Activated CD8-positive, alpha-beta memory T cell treated with anti-CD3 and anti-CD28 coated beads, Interleukin-2, amount 50 U/mL, for 1 hour (primary cell): ENCODE results near the gene TAF8.
A peak's percentile ranks its signal among the peaks of the same experiment; 100 is the strongest.

Source experiments
- DNase-seq: peaks from one replicate; pipeline ENCODE4 v3.0.0-alpha.2; 2020; ENCODE audit errors: extremely low read depth

Gene TAF8

GRCh38 chr6:42095776-42096541 lies 45.6 kb downstream of the TAF8 start:
- no peak for DNase-seq

- DNase-seq, result no peak
Measured at GRCh38 chr6:42099340-42100028, 49.2 kb downstream of the TAF8 start.

GRCh38 chr6:42100029-42100901 lies 49.9 kb downstream of the TAF8 start:
- DNase-seq, result no peak

- no peak for DNase-seq
Measured at GRCh38 chr6:42101186-42101657, 50.9 kb downstream of the TAF8 start.

GRCh38 chr6:42103216-42103615 lies 52.9 kb downstream of the TAF8 start:
- no peak for DNase-seq

- DNase-seq, result no peak
Measured at GRCh38 chr6:42103753-42104094, 53.4 kb downstream of the TAF8 start.

GRCh38 chr6:42104095-42104803 lies 53.9 kb downstream of the TAF8 start:
- peak; percentile 18 for DNase-seq

- DNase-seq, result no peak
Measured at GRCh38 chr6:42104804-42105125, 54.4 kb downstream of the TAF8 start.

GRCh38 chr6:42105156-42105648 lies 54.9 kb downstream of the TAF8 start:
- DNase-seq, result no peak

GRCh38 chr6:42105709-42106108 lies 55.4 kb downstream of the TAF8 start:
- DNase-seq, result no peak

GRCh38 chr6:42106112-42107023 lies 56.0 kb downstream of the TAF8 start:
- DNase-seq, result no peak

- DNase-seq, result no peak
Measured at GRCh38 chr6:42108071-42108470, 57.7 kb downstream of the TAF8 start.

GRCh38 chr6:42110683-42111082 lies 60.4 kb downstream of the TAF8 start:
- no peak for DNase-seq

GRCh38 chr6:42112351-42112750 lies 62.0 kb downstream of the TAF8 start:
- no peak for DNase-seq

- DNase-seq, result no peak
Measured at GRCh38 chr6:42113936-42114636, 63.8 kb downstream of the TAF8 start.

GRCh38 chr6:42117843-42118161 lies 67.5 kb downstream of the TAF8 start:
- DNase-seq, result no peak

- no peak for DNase-seq
Measured at GRCh38 chr6:42118162-42119001, 68.1 kb downstream of the TAF8 start.

- DNase-seq, result no peak
Measured at GRCh38 chr6:42120895-42121865, 70.9 kb downstream of the TAF8 start.
